HepG2 (cell line): ENCODE results near the gene CD93. TPM values are rescaled to one million over a fixed set of nuclear protein-coding genes. Genes with fewer than 3 reads are reported as not detected.
A peak's percentile ranks its signal among the peaks of the same experiment; 100 is the strongest.

ENCODE experiments used
- ATAC-seq: fragments of 200-7000 bp; cut with Tn5 transposase; 3 replicates; pipeline ENCODE4 v1.9.1; 2020; ENCODE audit warnings: mild to moderate bottlenecking, moderate library complexity
- BruUV-seq: library from RNA; stranded (reverse); fragments of 400-500 nt; replicated peaks from 2 replicates; lab custom pipeline; 2021; lab: Mats Ljungman, UMichigan
- CTCF ChIA-PET: fragments of 300-600 bp; formaldehyde crosslinking; extraction: SDS; loops from one replicate; lab custom pipeline; 2021; ENCODE audit warnings: low total read pairs, inconsistent platforms, low intra/inter-chr PET ratio; lab: Yijun Ruan, JAX
- POLR2A ChIA-PET: fragments of 350-600 bp; sonication (Branson Sonifier 250); formaldehyde crosslinking; loops from one replicate; lab custom pipeline; 2020; ENCODE audit warnings: antibody characterized with exemption, inconsistent platforms; lab: Yijun Ruan, JAX
- DNase-seq: peaks from one replicate; pipeline ENCODE4 v3.0.0-alpha.2; 2015; ENCODE audit warnings: low spot score
- FAIRE-seq: peaks from 3 replicates; lab custom pipeline; 2011; peaks lifted over from hg19 to GRCh38; lab: Jason Lieb, UNC
- H2AFZ ChIP-seq: one replicate; pipeline ENCODE4 v1.6.1; 2011; ENCODE audit warnings: low read length, inconsistent platforms
- H3K27ac ChIP-seq: fragments of 300-600 bp; 3 replicates; pipeline ENCODE4 v1.8.0; 2011; ENCODE audit warnings: mixed run types, mild to moderate bottlenecking, mixed read lengths, low read length, inconsistent platforms; ENCODE audit not compliant: insufficient read depth; ENCODE audit errors: extremely low read length
- H3K27me3 ChIP-seq, 2 experiments: fragments of 200-600 bp in 1 of 2; 2 replicates in 1 of 2; 3 replicates in 1 of 2; pipeline versions ENCODE4 v1.6.0 to v1.8.0; 2011; ENCODE audit warnings: low read length in 2 of 2, mild to moderate bottlenecking in 2 of 2, moderate library complexity in 2 of 2, inconsistent platforms in 1 of 2; ENCODE audit not compliant: insufficient read depth in 2 of 2, control insufficient read depth in 1 of 2
- H3K36me3 ChIP-seq, 2 experiments: fragments of 200-600 bp in 1 of 2; replicated peaks in 1 of 2; 2 replicates in 1 of 2; 3 replicates in 1 of 2; pipeline versions ENCODE4 v1.5.1 to v1.8.0; 2011; ENCODE audit warnings: low read length in 2 of 2, inconsistent platforms in 1 of 2; ENCODE audit not compliant: insufficient read depth in 2 of 2, control insufficient read depth in 1 of 2
- H3K4me1 ChIP-seq: 2 replicates; pipeline ENCODE4 v1.5.1; 2012; ENCODE audit warnings: low read length, inconsistent platforms; ENCODE audit not compliant: insufficient read depth
- H3K4me2 ChIP-seq: 2 replicates; pipeline ENCODE4 v1.6.0; 2011; ENCODE audit warnings: low read depth, low read length, inconsistent platforms
- H3K4me3 ChIP-seq, 3 experiments: fragments of 200-600 bp in 1 of 3; sonication (generic), shearing (Covaris generic) in 1 of 3; replicated peaks in 1 of 3; 2 replicates each; pipeline ENCODE4 v1.5.1; 2011 to 2016; ENCODE audit warnings: low read length in 3 of 3, inconsistent platforms in 2 of 3, low read depth in 2 of 3, mild to moderate bottlenecking in 2 of 3, control low read depth in 1 of 3, mixed read lengths in 1 of 3; ENCODE audit not compliant: insufficient read depth in 1 of 3
- H3K79me2 ChIP-seq: one replicate; pipeline ENCODE4 v1.6.1; 2011; ENCODE audit warnings: low read length, inconsistent platforms; ENCODE audit not compliant: insufficient read depth
- H3K9ac ChIP-seq: 2 replicates; pipeline ENCODE4 v1.6.0; 2011; ENCODE audit warnings: mild to moderate bottlenecking, low read depth, low read length, inconsistent platforms; ENCODE audit not compliant: insufficient read depth
- H3K9me3 ChIP-seq: 2 replicates; pipeline ENCODE4 v1.5.1; 2012; ENCODE audit warnings: mild to moderate bottlenecking, low read length
- H4K20me1 ChIP-seq: 2 replicates; pipeline ENCODE4 v1.6.0; 2011; ENCODE audit warnings: inconsistent platforms, mild to moderate bottlenecking, low read length, moderate library complexity; ENCODE audit not compliant: insufficient read depth
- CEBPB ChIP-seq: IDR thresholded peaks from 2 replicates; pipeline ENCODE4 v1.6.1; 2011; ENCODE audit warnings: low read depth, low read length, improper control_type of control experiment, borderline replicate concordance
- CEBPG ChIP-seq: IDR thresholded peaks from 2 replicates; pipeline ENCODE4 v1.6.1; 2016
- FOSL2 ChIP-seq: sonication (generic); formaldehyde crosslinking; IDR thresholded peaks from 2 replicates; pipeline ENCODE4 v1.4.0; 2020; ENCODE audit warnings: missing genetic modification reagents
- KDM2A ChIP-seq: sonication (generic); formaldehyde crosslinking; IDR thresholded peaks from 2 replicates; pipeline ENCODE4 v1.4.0; 2020; ENCODE audit warnings: low read depth, missing genetic modification reagents, borderline replicate concordance
- KDM6A ChIP-seq: IDR thresholded peaks from 2 replicates; pipeline ENCODE4 v1.6.1; 2016; ENCODE audit warnings: low read depth
- RBM22 ChIP-seq: fragments of 200-400 bp; formaldehyde crosslinking; optimal IDR thresholded peaks from 2 replicates; pipeline ENCODE3; 2017; ENCODE audit warnings: mild to moderate bottlenecking, low read length, moderate library complexity
- RXRB ChIP-seq: IDR thresholded peaks from 2 replicates; pipeline ENCODE4 v1.6.1; 2016; ENCODE audit warnings: borderline replicate concordance, missing genetic modification reagents, missing compliant biosample characterization
- YEATS4 ChIP-seq: sonication (generic); formaldehyde crosslinking; IDR thresholded peaks from 2 replicates; pipeline ENCODE4 v1.4.0; 2020; ENCODE audit warnings: missing genetic modification reagents, borderline replicate concordance
- ZBTB38 ChIP-seq: sonication (generic); formaldehyde crosslinking; IDR thresholded peaks from 2 replicates; pipeline ENCODE4 v1.5.1; 2020; ENCODE audit warnings: mild to moderate bottlenecking, missing genetic modification reagents
- ZNF264 ChIP-seq: sonication (generic); formaldehyde crosslinking; IDR thresholded peaks from 2 replicates; pipeline ENCODE4 v1.4.0; 2020; ENCODE audit warnings: missing genetic modification reagents
- ZNF460 ChIP-seq: sonication (generic); formaldehyde crosslinking; IDR thresholded peaks from 2 replicates; pipeline ENCODE4 v1.5.1; 2020; ENCODE audit warnings: missing genetic modification reagents, mild to moderate bottlenecking, borderline replicate concordance
- ZNF720 ChIP-seq: sonication (generic); formaldehyde crosslinking; IDR thresholded peaks from 2 replicates; pipeline ENCODE4 v1.4.0; 2020; ENCODE audit warnings: missing genetic modification reagents
- ZNF768 ChIP-seq: sonication (generic); formaldehyde crosslinking; IDR thresholded peaks from 2 replicates; pipeline ENCODE4 v1.4.0; 2020; ENCODE audit warnings: missing genetic modification reagents
- whole genome bisulfite sequencing: methylation state at CpG from one replicate; pipeline ENCODE4 v1.1.6; 2017; ENCODE audit warnings: low lambda C conversion rate; 5-methylcytosine and 5-hydroxymethylcytosine counted together
- in situ Hi-C: cut with HindIII; loops from 2 replicates; pipeline ENCODE4 v1.10.0; 2017; ENCODE audit warnings: low pct_unique_long_range_greater_than_20kb; ENCODE audit not compliant: extremely low pct_ligation_motif_present
- intact Hi-C: fragments of 100-400 bp; cut with micrococcal nuclease; formaldehyde crosslinking; loops from one replicate; pipeline ENCODE4 v1.10.0; 2022; ENCODE audit not compliant: unreplicated experiment
- polyA plus RNA-seq, 8 experiments: library from polyadenylated mRNA; depleted of rRNA in 3 of 8; stranded (reverse) in 7 of 8; unstranded in 1 of 8; fragments of >200 nt; fragmentation: Illumina TruSeq in 4 of 8; extraction: Trizol in 4 of 8; gene quantifications; 2 replicates each; pipeline versions ENCODE4 v1.2.1 to v1.2.3, GENCODE V29; 2011 to 2016; ENCODE audit warnings: low read depth in 4 of 8, missing spikeins in 1 of 8, mixed read lengths in 1 of 8; ENCODE audit not compliant: insufficient read depth in 1 of 8
- total RNA-seq, 5 experiments: library from RNA; depleted of rRNA; stranded (reverse); fragments of >200 nt; fragmentation: Illumina TruSeq; extraction: Trizol; gene quantifications; 2 replicates each; pipeline ENCODE4 v1.2.3, GENCODE V29; 2016; ENCODE audit warnings: low read depth in 1 of 5
- TF ChIP-seq, protein P1 (sequence below): sonication (generic); formaldehyde crosslinking; IDR thresholded peaks from 2 replicates; pipeline ENCODE4 v1.4.0; 2020; ENCODE audit warnings: missing genetic modification reagents
- TF ChIP-seq, protein P2 (sequence below): sonication (generic); formaldehyde crosslinking; IDR thresholded peaks from 2 replicates; pipeline ENCODE4 v1.8.0; 2022; ENCODE audit warnings: mild to moderate bottlenecking, missing genetic modification reagents, moderate library complexity

The CD93 gene
- total and polyA plus RNA-seq, 2 of the 13 experiments (the other 11 are each of a cell fraction or from before 2014, with no cell fraction given), result not detected

DNA sequence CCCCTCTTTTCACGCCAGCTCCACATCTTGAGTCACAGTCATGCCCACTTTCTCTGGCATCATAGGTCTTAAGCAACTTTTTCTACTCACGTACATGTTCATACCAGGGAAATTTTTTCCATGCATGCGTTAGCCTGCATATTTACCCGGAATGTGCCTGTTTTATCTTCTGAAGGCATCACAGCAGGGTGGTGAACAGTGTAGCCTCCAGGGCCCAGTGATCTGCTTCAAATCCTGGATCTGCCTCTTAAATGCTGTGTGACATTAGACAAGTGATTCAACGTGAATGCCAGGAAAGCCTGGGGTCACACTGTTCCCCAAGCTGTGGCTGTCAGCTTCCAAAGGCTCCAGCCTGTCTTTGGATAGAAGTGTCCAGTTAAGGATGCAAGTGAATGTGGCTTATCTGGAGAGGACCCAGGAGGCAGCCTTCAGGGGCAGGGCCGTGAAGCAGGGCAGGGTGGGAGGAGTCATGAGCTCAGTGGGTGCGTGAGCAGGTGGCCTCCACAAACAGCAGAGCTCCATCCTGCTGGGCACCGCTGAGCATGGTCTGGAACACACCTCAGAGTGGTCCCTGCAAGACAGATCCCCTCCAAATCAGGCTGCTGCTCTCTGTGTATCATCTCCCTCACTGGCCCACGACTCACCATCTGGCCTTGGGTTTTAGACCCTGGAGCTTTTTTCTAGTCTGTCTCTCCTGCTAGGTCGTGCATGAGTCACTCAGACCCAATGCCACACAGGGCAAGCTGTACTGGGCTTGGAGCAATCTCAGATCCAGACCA, 30.4 kb upstream of the CD93 start (continued):
- TF ChIP-seq, protein P1, sequence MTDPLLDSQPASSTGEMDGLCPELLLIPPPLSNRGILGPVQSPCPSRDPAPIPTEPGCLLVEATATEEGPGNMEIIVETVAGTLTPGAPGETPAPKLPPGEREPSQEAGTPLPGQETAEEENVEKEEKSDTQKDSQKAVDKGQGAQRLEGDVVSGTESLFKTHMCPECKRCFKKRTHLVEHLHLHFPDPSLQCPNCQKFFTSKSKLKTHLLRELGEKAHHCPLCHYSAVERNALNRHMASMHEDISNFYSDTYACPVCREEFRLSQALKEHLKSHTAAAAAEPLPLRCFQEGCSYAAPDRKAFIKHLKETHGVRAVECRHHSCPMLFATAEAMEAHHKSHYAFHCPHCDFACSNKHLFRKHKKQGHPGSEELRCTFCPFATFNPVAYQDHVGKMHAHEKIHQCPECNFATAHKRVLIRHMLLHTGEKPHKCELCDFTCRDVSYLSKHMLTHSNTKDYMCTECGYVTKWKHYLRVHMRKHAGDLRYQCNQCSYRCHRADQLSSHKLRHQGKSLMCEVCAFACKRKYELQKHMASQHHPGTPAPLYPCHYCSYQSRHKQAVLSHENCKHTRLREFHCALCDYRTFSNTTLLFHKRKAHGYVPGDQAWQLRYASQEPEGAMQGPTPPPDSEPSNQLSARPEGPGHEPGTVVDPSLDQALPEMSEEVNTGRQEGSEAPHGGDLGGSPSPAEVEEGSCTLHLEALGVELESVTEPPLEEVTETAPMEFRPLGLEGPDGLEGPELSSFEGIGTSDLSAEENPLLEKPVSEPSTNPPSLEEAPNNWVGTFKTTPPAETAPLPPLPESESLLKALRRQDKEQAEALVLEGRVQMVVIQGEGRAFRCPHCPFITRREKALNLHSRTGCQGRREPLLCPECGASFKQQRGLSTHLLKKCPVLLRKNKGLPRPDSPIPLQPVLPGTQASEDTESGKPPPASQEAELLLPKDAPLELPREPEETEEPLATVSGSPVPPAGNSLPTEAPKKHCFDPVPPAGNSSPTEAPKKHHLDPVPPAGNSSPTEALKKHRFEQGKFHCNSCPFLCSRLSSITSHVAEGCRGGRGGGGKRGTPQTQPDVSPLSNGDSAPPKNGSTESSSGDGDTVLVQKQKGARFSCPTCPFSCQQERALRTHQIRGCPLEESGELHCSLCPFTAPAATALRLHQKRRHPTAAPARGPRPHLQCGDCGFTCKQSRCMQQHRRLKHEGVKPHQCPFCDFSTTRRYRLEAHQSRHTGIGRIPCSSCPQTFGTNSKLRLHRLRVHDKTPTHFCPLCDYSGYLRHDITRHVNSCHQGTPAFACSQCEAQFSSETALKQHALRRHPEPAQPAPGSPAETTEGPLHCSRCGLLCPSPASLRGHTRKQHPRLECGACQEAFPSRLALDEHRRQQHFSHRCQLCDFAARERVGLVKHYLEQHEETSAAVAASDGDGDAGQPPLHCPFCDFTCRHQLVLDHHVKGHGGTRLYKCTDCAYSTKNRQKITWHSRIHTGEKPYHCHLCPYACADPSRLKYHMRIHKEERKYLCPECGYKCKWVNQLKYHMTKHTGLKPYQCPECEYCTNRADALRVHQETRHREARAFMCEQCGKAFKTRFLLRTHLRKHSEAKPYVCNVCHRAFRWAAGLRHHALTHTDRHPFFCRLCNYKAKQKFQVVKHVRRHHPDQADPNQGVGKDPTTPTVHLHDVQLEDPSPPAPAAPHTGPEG, result no peak
- no peak for TF ChIP-seq ZNF264 (CRISPR knock-in tag)
- peak; percentile 80 for TF ChIP-seq FOSL2 (CRISPR knock-in tag)

DNA sequence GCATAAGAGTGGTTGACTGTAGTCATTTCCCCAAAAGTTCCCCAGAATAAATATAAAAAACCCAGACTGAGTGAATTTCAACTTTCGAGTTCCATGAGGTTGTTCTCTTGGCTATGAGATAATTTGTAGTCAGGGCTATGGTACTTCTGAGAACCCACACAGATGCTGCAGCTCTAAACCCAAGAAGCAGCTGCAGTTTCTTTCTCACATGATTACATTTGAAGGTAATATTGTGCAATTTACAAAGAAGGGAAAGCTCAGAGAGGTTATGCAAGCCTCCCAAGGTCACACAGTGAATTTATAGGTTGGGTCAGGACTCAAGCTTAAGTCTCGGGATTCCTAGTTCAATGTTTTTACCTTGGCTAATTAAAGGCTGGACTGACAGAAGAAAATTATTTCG, 29.7 kb upstream of the CD93 start:
- H3K27ac ChIP-seq, result no peak overlapping the region
- TF ChIP-seq ZNF768 (CRISPR knock-in tag) (peak; percentile 82; the same call in 1 of the 2 replicates), KDM2A (CRISPR knock-in tag) (no peak), RBM22 (no peak), CEBPG (peak; percentile 18; the same call in 1 of the 2 replicates), ZBTB38 (CRISPR knock-in tag) (no peak), CEBPB (peak; percentile 77), YEATS4 (CRISPR knock-in tag) (no peak), KDM6A (CRISPR knock-in tag) (no peak), RXRB (CRISPR knock-in tag) (no peak), ZNF460 (CRISPR knock-in tag) (no peak), ZNF720 (CRISPR knock-in tag) (no peak)
- TF ChIP-seq, protein P2, sequence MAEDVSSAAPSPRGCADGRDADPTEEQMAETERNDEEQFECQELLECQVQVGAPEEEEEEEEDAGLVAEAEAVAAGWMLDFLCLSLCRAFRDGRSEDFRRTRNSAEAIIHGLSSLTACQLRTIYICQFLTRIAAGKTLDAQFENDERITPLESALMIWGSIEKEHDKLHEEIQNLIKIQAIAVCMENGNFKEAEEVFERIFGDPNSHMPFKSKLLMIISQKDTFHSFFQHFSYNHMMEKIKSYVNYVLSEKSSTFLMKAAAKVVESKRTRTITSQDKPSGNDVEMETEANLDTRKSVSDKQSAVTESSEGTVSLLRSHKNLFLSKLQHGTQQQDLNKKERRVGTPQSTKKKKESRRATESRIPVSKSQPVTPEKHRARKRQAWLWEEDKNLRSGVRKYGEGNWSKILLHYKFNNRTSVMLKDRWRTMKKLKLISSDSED (CRISPR knock-in tag), result no peak
- TF ChIP-seq, all 625 proteins: peak for 3
- Histone ChIP-seq H3K4me3 (no peak overlapping the region), H2AFZ (no peak overlapping the region), H3K4me2 (no peak overlapping the region), H3K9me3 (no peaks in the 10 kb centered on the region), H4K20me1 (no peaks in the 10 kb centered on the region), H3K79me2 (no peaks in the 10 kb centered on the region), H3K9ac (no peak overlapping the region), H3K4me1 (no peaks in the 10 kb centered on the region), H3K36me3 (no peaks in the 10 kb centered on the region), H3K27me3 (peaks cover 7 to 33% of the 10 kb centered on the region in 2 experiments; a peak in 4 of 5 replicates)
- CTCF ChIA-PET, result no interaction called here
- no peak for DNase-seq
- in situ Hi-C loops (no loop called here), intact Hi-C loops (no loop called here)
- no TSS peak for BruUV-seq
- 9% methylated on average over 3 of the region's 3 CpGs for WGBS
- no peak for ATAC-seq
- POLR2A ChIA-PET, result no interaction called here
- FAIRE-seq, result no peak
